ENCODE measurements around the gene COL18A1. TPM values are rescaled to one million over a fixed set of nuclear protein-coding genes. Genes with fewer than 3 reads are reported as not detected.

Gene COL18A1
- total RNA-seq, 1 experiment from 2014 or later, result 676 TPM

DNA sequence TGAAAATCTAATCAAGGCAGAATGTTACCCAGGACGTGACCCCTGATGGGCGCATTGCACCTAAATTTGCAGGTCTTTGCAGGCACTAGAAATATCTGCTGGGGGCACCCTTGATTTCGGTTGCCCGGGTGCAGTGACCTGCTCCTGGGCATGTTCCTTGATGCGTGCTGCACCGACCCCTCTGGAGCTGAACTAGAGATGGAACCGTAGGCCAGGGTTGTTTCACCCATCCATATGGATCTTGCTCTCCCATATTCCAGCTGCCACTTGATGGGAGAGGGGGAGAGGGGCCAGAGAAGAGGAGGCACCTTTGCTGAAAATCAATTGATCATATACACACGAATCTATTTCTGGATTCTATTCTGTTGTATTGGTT is 8.4 kb upstream of the COL18A1 start:
- POLR2A ChIA-PET, result no interaction called here
- TF ChIP-seq, protein P1, sequence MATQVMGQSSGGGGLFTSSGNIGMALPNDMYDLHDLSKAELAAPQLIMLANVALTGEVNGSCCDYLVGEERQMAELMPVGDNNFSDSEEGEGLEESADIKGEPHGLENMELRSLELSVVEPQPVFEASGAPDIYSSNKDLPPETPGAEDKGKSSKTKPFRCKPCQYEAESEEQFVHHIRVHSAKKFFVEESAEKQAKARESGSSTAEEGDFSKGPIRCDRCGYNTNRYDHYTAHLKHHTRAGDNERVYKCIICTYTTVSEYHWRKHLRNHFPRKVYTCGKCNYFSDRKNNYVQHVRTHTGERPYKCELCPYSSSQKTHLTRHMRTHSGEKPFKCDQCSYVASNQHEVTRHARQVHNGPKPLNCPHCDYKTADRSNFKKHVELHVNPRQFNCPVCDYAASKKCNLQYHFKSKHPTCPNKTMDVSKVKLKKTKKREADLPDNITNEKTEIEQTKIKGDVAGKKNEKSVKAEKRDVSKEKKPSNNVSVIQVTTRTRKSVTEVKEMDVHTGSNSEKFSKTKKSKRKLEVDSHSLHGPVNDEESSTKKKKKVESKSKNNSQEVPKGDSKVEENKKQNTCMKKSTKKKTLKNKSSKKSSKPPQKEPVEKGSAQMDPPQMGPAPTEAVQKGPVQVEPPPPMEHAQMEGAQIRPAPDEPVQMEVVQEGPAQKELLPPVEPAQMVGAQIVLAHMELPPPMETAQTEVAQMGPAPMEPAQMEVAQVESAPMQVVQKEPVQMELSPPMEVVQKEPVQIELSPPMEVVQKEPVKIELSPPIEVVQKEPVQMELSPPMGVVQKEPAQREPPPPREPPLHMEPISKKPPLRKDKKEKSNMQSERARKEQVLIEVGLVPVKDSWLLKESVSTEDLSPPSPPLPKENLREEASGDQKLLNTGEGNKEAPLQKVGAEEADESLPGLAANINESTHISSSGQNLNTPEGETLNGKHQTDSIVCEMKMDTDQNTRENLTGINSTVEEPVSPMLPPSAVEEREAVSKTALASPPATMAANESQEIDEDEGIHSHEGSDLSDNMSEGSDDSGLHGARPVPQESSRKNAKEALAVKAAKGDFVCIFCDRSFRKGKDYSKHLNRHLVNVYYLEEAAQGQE (IDR thresholded peaks at IDR 0.05; ENCODE audit: insufficient read depth in 1 of 2, low read depth in 2 of 2, low read length in 1 of 2), result no peak
- TF ChIP-seq, protein P2, sequence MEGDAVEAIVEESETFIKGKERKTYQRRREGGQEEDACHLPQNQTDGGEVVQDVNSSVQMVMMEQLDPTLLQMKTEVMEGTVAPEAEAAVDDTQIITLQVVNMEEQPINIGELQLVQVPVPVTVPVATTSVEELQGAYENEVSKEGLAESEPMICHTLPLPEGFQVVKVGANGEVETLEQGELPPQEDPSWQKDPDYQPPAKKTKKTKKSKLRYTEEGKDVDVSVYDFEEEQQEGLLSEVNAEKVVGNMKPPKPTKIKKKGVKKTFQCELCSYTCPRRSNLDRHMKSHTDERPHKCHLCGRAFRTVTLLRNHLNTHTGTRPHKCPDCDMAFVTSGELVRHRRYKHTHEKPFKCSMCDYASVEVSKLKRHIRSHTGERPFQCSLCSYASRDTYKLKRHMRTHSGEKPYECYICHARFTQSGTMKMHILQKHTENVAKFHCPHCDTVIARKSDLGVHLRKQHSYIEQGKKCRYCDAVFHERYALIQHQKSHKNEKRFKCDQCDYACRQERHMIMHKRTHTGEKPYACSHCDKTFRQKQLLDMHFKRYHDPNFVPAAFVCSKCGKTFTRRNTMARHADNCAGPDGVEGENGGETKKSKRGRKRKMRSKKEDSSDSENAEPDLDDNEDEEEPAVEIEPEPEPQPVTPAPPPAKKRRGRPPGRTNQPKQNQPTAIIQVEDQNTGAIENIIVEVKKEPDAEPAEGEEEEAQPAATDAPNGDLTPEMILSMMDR (IDR thresholded peaks at IDR 0.05), result no peak
- TF ChIP-seq POLR2AphosphoS5 (IDR thresholded peaks at IDR 0.05; ENCODE audit: low read depth, low read length), result no peak
- no peak for TF ChIP-seq SIN3A (IDR thresholded peaks at IDR 0.05; ENCODE audit: borderline replicate concordance, insufficient read depth, low read depth, low read length)
- no peak for TF ChIP-seq TCF7L2 (IDR thresholded peaks at IDR 0.05; ENCODE audit: low read depth, low read length)
- BruUV-seq (replicated peaks), result no TSS peak
- DNase-seq (ENCODE audit: low read depth, low spot score) (no peak), ATAC-seq (no peak)
- Histone ChIP-seq H3K36me3 (ENCODE audit: control insufficient read depth, insufficient read depth, low read length) (no peaks in the 10 kb centered on the region), H3K27me3 (ENCODE audit: control insufficient read depth, insufficient read depth, low read length) (no peaks in the 10 kb centered on the region), H3K9me3 (ENCODE audit: control insufficient read depth, insufficient read depth, low read depth, low read length) (peaks cover 6% of the 10 kb centered on the region; the same call in 1 of the 2 replicates), H3K4me1 (ENCODE audit: control insufficient read depth, insufficient read depth, low read length) (no peaks in the 10 kb centered on the region), H3K27ac (ENCODE audit: low read length) (no peak overlapping the region), H3K4me3 (ENCODE audit: low read depth in 2 of 2, low read length in 2 of 2) (no peak overlapping the region)
- CTCF ChIA-PET, result no interaction called here
- intact Hi-C loops (cut with micrococcal nuclease; ENCODE audit: unreplicated experiment), result no loop called here
- in situ Hi-C loops (cut with HindIII; ENCODE audit: low pct_unique_long_range_greater_than_20kb, low sequenced_read_pairs), result no loop called here

DNA sequence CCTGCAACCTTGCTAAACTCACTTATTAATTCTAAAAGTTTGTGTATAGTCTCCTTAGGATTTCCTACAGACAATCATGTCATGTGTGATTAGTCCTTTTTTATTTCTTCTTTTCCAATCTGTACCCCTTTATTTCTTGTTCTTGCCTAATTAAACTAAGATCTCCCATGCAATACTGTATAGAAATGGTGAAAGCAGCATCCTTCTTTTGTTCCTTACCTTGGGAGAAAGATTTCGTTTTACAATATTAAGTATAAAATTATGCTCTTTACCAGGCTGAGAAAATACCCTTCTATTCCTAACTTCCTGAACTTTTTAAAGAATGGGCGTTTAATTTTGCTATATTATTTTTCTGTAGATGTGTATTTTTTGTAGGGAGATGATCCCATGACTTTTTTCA is 7.6 kb upstream of the COL18A1 start:
- Histone ChIP-seq H3K27ac (ENCODE audit: low read length) (no peak overlapping the region), H3K4me3 (ENCODE audit: low read depth in 2 of 2, low read length in 2 of 2) (no peak overlapping the region), H3K4me1 (ENCODE audit: control insufficient read depth, insufficient read depth, low read length) (no peaks in the 10 kb centered on the region), H3K9me3 (ENCODE audit: control insufficient read depth, insufficient read depth, low read depth, low read length) (peaks cover 11% of the 10 kb centered on the region; the same call in 1 of the 2 replicates), H3K27me3 (ENCODE audit: control insufficient read depth, insufficient read depth, low read length) (no peaks in the 10 kb centered on the region), H3K36me3 (ENCODE audit: control insufficient read depth, insufficient read depth, low read length) (no peaks in the 10 kb centered on the region)
- DNase-seq (ENCODE audit: low read depth, low spot score) (no peak), ATAC-seq (no peak)
- ChIA-PET POLR2A (no interaction called here), CTCF (no interaction called here)
- TF ChIP-seq POLR2AphosphoS5 (IDR thresholded peaks at IDR 0.05; ENCODE audit: low read depth, low read length) (no peak), SIN3A (IDR thresholded peaks at IDR 0.05; ENCODE audit: borderline replicate concordance, insufficient read depth, low read depth, low read length) (no peak)
- TF ChIP-seq, protein P2 (IDR thresholded peaks at IDR 0.05), result no peak
- TF ChIP-seq, protein P1 (IDR thresholded peaks at IDR 0.05; ENCODE audit: insufficient read depth in 1 of 2, low read depth in 2 of 2, low read length in 1 of 2), result no peak
- BruUV-seq (replicated peaks), result no TSS peak
- in situ Hi-C loops (cut with HindIII; ENCODE audit: low pct_unique_long_range_greater_than_20kb, low sequenced_read_pairs), result no loop called here
- intact Hi-C loops (cut with micrococcal nuclease; ENCODE audit: unreplicated experiment), result no loop called here

Measured in Panc1 (cell line).